NCI-H345 (cell line): ENCODE results near the gene COP1.

Source experiments
- DNase-seq: peaks from one replicate; lab custom pipeline; 2025; lab: John Stamatoyannopoulos, UW

Gene COP1

DNA sequence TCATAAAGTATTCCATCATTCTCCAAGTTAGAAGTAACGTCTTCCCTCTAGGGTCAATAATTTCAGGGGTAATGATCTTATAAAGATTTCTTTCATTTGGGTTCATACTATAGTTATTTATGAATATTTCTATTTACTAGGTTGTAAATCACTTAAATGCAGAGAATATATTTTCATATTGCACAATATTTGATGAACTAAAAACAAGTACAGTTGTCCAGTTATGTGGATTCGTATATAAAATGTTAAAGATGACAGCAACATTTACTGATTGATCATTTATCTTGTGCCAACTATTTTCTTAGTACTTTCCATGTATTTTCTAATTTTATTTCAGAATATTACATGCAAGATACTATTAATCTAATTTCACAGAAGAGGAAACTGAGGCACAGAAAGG lies 243.3 kb downstream of the COP1 start:
- DNase-seq = no peak

DNA sequence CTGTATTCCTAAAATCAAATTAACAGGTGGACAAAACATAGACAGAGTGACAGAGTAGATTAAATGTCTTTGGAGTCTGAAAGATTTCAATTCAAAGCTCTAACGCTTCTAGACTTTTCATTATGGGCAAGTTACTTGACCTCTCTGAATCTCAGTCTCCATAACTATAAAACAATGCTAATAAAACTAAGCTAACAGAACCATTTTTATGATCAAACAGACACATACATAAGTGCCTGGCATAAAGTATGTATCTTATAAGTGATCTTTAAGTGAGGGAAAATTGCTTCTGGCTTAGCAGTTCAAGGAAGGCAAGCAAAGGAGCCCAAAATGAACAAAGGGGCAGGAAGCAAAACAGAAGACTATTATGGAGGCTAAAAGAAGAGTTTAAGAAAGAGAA lies 246.9 kb downstream of the COP1 start:
- DNase-seq = no peak

DNA sequence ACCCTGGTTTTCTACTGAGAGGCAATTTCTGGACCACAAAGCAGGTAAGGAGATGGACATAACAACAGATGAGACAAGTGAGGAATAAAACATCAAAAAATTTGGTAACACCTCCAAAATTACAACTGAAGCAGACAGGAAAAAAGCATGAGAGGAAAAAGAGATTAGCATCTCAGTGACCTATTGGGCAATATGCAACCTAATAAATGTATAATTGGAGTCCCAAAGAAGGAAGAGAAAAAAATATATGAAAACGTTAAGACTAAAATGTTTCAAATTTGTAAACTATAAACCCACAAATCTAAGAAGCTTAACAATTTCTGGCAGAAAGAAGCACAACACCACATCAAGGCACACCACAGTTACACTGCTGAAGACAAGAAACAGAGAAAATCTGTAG lies 255.5 kb downstream of the COP1 start:
- no peak for DNase-seq

DNA sequence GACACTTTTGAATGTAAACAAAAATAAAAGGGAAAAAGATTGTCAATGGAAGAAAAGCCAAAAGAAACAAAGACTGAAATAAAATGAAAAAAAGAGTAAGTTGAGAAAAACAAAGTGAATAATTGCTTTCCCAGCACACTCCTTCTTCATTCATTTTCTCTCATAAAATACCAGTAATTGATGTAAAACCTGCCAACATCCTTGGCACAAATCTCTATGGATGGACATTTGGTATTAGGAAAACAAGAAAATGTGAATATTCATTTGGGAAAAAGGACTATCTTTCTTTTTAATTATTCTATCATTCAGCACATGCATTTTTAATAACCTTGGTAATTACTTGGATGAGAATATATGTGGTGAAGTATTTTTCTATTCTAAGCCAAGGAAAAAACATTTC lies 259.3 kb downstream of the COP1 start:
- DNase-seq = no peak

DNA sequence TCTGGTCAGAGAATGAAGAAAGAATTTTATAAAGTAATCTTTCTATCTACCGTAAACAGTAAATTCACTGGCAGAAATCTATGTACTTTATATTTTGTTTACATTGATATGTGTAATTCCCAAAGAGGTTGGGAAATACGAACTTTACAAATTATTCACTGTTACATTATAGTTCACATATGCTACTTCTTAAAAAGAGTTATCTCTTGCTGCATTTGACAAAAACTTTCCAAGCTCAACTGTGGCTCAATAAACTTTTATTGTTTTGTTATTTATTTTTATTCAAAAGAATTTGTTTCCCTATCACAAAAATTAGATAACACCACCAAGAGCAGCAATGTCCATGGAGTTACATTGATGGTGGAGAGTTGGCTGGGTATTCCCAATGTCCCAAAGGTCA lies 262.5 kb downstream of the COP1 start:
- DNase-seq = no peak

DNA sequence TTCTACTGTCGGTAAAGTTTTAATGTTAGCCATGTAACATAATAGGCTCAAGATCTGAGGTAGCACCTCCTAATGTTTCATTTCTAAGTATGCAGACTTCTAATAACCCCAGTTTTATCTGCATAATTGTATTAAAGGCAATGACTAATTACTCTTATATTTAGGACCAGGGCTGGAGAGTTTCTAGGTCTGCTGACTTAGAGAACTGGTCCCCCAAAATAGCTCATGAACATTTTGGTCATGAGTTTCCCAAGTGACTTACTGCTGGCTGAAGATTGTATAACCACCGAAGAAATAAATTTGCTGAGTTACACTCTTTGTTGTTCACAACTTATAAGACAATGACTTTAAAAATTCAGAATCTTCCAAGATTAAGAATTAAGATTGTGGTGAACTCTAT lies 265.9 kb downstream of the COP1 start:
- no peak for DNase-seq

DNA sequence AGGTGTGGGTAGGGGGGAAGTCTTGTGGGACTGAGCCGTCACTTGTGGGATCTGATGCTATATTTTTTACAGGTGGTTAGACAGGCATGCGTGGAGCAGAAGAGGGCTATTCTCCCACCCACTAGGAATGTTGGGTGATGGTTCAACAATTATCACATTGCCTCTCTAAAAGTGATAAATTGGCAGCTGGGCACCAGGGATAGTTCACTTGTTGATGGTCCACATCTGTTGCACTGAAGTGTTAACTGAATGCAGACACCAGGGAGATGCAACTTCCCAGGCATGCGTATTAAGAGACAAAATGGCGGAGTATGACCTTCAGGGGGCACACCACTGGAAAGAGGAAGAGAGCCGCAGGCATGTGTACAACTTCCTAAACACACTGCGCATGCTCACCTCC lies 270.4 kb downstream of the COP1 start:
- DNase-seq = no peak

DNA sequence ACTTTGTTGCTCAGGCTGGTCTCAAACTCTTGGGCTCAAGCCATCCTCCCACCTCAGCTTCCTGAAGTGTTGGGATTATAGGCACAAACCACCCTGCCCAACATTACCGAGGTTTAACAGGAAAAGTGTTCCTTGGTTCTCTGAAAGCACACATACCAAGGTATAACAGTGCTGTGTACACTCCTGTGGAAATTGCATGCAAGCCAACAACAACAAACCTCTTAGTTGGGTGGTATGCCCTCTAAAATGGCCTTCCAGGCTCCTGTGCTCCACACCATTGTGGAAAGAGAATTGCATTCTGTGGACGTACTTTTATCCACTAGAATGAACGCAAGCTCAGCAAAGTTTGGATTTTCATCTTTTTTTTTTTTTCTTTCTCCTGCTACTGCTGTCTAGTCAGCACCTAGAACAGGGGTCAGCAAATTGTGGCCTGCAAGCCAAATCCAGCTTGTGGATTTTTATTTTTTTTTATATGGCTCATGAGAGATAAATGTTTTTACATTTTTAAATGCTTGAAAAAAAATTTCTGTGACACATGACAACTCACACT lies 271.4 kb downstream of the COP1 start:
- DNase-seq = no peak

DNA sequence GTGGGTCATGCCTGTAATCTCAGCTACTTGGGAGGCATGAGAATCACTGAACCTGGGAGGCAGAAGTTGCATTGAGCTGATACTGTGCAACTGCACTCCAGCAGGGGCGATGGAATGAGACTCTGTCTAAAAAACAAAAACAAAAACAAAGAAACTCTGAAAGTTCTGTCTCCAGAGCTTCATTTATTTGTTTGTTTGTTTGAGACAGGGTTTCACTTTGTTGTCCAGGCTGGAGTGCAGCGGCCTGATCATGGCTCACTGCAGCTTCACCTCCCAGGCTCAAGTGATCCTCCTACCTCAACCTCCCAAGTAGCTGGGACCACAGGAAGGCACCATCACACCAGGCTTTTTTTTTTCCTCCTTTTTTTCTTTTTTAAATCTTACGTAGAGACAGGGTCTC lies 271.9 kb downstream of the COP1 start:
- no peak for DNase-seq

DNA sequence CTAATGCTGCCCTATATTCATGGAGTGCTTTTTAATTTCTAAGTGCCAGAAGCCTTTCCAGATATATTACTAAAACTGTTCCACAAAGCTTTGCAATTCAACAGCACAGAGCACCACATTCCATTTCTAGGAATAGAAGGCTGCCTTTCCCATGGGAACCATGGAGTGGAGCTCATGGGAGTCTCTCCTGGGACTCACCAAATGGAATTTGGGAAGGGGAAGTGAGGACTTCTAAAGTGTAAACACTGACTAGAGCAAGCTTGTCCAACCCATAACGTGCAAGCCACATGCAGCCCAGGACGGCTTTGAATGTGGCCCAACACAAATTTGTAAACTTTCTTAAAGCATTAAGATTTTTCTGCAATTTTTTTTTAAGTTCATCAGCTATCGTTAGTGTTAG lies 273.3 kb downstream of the COP1 start:
- no peak for DNase-seq

DNA sequence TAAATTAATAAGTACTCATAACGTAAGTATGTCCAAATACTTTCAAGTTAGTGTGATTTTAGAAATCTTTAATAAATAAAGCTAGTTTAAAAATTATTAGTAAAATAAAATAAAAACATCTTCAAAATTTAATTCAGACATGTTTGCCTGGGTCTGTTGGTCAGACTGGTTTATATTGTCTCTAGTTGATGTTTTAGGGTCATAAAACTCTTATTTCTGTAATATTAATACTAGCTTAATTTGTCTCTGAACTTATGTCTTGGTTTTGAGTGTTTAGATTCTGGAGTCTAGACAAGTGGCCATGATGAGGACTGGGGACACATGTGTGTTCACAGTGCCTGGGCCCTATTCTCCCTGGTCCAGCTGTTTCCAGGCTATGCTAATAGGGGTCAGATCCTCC lies 279.1 kb downstream of the COP1 start:
- DNase-seq = no peak

DNA sequence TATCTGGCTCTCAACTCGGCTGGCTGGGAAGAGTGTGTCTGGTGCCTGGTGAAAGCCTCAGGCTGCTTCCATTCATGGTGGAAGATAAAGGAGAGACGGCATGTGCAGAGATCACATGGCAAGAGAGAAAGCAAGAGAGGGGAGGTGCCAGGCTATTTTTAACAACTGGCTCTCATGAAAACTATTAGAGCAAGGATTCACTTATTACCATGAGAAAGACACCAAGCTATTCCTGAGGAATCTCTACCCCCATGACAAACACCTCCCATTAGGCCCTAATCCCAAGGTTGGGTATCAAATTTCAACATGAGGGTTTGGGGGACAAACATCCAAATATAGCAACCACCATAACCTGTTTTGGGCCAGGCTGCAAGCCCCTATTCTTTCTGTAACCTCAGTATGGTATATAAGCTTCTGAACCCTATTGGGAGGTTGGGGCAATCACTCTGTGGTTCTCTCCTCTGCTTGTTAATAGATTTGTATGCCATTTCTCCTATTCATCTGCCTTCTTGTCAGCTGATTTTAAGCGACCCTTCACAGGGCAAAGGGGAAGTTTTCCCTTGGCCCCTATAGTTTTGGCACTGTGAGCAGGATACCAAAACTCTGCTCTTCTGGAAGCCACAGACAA lies 284.7 kb downstream of the COP1 start:
- no peak for DNase-seq

DNA sequence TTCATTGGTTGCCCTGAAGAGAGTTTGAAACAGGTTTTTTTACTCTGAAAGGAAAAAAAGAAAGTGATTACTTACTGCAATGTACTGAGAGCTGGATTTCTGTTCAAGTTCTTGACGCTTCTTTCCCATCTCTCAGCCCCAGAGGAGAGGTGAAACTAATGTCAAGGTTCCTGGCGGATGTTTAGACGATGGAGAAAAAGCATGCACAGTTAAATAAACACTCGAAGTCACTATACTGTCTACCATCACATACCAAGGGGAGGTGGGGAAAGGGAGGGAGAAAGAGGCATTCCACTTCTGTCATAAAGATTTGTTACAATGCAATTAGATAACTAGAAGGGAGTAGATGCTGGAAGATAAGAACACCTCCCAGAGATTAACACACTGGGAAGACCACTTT lies 286.7 kb downstream of the COP1 start:
- DNase-seq = no peak

DNA sequence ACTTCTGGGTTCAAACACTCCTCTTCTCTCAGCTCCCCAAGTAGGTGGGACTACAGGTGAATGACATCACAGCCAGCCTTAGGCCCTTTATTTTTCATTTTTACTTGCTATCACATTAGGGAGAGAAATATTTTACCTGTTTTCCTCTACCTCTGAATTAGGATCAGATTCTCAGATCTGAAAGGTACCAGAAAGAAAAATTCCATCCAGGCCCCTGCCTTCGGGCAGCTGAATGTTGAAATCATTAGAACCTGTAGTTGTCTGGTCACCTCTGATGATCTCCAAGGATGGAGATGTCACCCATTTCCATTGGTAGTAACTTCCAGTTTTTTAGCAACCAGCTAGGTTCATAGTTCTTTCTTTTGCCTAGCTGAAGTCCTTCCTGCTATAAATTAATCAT lies 288.1 kb downstream of the COP1 start:
- no peak for DNase-seq

DNA sequence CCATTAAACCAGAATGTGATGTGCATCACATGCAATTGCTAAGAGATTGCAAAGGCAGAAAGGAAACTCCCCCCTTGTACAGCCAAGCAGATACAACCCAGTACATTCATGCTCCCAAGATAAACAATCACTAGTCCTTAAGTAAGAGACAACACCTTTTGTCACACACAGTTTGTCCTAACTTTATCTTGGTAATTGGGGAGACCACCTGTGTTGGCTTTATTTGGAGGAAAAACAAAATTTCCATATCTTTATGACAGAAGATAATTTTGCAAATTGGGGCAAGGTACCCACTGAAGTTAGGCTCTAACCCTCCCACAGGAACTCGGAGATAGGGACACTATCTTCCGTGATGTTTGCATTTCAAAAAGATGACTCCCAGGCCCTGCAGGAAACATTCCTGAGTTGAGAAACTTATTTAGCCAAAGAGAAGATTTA lies 288.7 kb downstream of the COP1 start:
- no peak for DNase-seq

DNA sequence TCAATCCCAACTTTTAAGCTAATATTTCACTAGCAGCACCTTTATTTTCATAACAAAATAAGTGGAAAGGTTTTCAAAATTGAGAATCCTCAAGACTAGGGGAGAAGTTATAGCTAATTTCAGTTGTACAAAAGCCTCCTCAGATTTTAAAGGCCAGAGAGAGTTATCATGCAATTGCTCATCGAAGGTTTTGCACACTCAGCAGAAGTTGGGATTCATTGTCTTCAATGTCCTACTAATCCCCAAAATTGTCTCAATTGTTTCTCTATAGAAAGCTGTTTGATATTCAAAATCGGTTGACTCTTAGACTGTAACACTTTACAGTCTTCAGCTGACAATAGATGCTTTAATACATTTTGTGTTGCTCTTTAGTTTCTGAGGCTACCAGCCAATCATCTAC lies 293.0 kb downstream of the COP1 start:
- no peak for DNase-seq

DNA sequence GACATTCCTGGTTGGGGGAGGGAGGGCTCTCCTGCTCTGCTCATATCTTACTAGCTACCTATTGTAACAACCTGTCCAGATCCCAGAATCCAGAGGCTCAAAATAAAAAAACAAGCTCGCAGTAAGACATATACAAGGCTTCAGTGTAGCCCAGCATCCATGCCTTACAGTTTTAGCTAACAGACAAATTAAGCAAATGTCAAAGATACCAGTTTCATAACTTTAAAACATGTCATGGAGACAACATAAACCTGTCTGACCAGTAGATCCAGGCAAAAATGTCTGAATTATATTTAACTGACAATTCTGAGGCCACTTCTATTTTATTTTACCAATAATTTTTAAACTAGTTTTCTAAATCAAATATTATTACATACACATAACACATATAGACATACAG lies 295.9 kb downstream of the COP1 start:
- no peak for DNase-seq

DNA sequence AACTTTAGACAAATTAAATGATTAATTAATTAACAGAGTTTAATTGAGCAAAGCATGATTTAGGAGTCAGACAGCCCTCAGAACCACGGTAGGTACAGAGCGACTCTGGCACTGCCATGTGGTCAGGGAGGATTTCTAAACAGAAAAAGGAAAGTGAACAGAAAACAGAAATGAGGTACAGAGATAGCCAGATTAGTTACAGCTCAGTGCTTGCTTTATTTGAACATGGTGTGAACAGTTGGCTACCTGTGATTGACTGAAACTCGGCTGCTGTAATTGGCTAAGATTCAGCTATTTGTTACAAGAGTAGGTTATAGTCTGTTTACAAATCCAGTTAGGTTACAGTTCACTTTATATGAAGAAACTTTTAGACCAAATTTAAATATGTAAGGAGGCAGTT lies 300.7 kb downstream of the COP1 start:
- DNase-seq = no peak

DNA sequence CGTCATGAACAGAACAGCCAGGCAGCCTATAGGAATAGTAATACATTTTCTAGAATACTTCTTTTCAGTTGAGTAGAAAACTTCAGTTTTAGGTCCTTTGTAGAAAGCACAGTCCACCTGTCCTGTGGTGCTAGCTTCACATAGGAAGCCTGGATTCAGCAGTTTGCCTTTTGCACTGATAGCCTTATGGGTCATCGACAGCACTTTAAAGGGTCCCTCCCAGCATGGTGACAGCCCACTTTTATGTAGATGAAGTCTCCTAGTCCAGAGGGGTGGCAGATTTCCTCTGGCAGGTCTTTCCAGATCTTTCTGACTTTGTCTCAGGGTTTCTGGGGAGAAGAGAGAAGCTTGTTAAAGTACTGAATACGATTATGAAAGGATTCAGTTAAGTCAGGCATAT lies 302.3 kb downstream of the COP1 start:
- DNase-seq = no peak

DNA sequence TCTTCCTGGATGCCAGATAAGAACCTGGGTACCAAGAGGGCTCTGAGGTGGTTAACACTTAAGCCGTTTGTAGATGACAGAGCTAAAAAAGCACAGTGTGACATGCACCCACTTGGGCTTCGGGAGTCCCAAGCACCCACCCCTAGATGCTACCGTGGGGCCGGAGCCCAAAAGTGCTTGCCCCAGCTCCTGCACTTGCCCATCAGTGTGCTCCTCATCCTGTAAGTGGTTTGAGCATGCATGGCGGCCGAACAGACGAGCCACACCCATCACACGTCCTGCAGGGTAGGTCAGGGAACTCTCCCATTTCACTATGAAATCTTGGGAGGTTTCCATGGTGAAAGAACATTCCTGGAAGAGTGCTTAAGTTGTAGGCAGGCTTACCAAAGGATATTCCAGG lies 304.8 kb downstream of the COP1 start:
- DNase-seq = no peak

DNA sequence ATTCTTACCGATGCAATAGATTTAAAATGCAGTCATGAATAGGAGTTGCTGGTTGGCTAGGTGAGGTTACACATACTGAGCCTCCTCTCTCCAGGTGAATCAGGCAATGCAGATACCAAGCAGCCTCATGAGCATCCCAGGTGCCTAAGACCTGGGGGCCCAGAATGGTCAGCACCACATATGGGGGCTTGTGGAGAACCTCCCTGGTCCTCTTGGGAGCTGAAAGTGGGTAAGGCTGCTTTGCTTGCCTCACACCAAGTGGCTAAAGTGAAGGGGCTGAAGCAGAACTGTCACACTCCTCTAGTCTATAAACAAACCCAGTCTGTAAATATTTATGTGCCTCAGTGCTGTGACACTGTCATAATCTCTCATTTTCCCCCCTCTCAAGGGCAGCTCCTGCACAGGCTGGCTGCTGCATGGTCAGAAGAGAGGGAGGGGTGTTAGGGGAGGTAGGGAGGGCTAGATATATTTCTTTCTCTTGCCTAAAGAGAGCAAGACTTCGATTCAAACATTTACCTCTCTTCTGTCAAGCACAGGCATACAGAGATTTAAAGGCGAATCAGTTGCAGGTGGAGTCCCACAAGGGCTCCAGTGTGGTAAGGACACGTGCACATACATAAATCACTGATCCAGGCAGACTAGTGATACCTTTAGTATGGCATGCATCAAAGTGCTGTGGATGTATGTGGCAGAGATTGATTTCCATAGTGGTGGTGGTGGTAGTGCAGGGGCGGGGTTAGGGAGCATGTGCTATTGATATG lies 305.8 kb downstream of the COP1 start:
- DNase-seq = no peak

DNA sequence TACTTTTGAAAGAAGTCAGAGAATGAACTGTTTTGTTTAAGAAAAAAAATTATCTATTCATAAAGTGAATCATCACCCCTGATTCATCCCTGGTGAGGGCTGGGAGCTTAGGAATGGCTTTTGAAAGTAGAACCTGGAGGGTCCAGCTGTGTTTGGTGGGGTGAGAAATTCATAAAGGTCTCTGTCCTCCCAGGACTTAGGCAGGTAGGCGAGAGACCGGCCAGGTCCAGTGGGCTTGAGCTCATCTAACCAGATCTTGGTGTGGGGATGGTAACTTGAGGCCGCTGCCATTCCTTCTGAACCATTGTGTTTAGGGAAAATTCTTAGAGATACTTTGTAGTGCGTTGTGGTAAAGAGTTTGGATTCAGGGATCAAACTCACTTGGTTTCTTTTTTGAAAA lies 306.9 kb downstream of the COP1 start:
- no peak for DNase-seq

DNA sequence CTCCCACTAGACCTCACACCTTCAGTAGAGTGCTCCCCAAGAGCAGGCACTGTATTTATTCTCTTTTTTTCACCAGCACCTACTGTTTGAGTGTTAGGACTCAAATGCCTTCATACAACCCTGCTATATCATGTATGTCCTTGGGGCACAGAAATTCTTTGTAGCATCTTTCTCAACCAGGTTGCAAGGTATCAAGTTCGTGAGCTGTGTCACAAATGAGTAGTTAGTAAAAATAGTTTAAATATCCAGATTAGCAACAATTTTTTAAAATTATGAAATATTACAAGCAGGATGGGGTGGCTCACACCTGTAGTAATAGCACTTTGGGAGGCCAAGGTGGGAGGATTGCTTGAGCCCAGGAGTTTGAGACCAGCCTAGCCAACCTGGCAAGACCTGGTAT lies 311.1 kb downstream of the COP1 start:
- no peak for DNase-seq
